K562 (cell line): Measurements from ENCODE around the gene MUC5B. TPM values are rescaled to one million over a fixed set of nuclear protein-coding genes. Genes with fewer than 3 reads are reported as not detected.

ENCODE experiments used
- ATAC-seq: fragments of 200-7000 bp; cut with Tn5 transposase; 3 replicates; pipeline ENCODE4 v1.9.1; 2020; ENCODE audit warnings: moderate library complexity
- BruUV-seq: library from RNA; stranded (reverse); fragments of 400-500 nt; replicated peaks from 2 replicates; lab custom pipeline; 2021; lab: Mats Ljungman, UMichigan
- CTCF ChIA-PET: fragments of 300-600 bp; formaldehyde crosslinking; extraction: SDS; loops from one replicate; lab custom pipeline; 2021; ENCODE audit warnings: low intra/inter-chr PET ratio; lab: Yijun Ruan, JAX
- POLR2A ChIA-PET: fragments of 300-600, 350-650 bp; sonication (Branson Sonifier 250); formaldehyde crosslinking; extraction: SDS; loops from one replicate; lab custom pipeline; 2021; ENCODE audit warnings: antibody characterized with exemption, inconsistent platforms; lab: Yijun Ruan, JAX
- DNase-seq, 4 experiments: peaks; one replicate each; pipeline versions ENCODE4 v3.0.0 to v3.0.0-alpha.2; 2011 to 2018; ENCODE audit warnings: low spot score in 3 of 4, mixed read lengths in 3 of 4; ENCODE audit errors: extremely low read depth in 1 of 4
- FAIRE-seq: peaks from 2 replicates; lab custom pipeline; 2011; peaks lifted over from hg19 to GRCh38; lab: Jason Lieb, UNC
- H2AFZ ChIP-seq: 2 replicates; pipeline ENCODE4 v1.6.0; 2011; ENCODE audit warnings: low read depth, low read length, control low read depth, inconsistent platforms
- H3K27ac ChIP-seq: fragments of 200-600 bp; 3 replicates; pipeline ENCODE4 v1.8.0; 2011; ENCODE audit warnings: low read depth, mild to moderate bottlenecking, control low read depth, inconsistent platforms, low read length, moderate library complexity, mixed read lengths; ENCODE audit errors: extremely low read depth
- H3K27me3 ChIP-seq, 2 experiments: fragments of 300-600 bp in 1 of 2; 2 replicates in 1 of 2; 3 replicates in 1 of 2; pipeline versions ENCODE4 v1.6.0 to v1.8.0; 2011; ENCODE audit warnings: inconsistent platforms in 2 of 2, low read length in 2 of 2, mild to moderate bottlenecking in 1 of 2, mixed read lengths in 1 of 2, moderate library complexity in 1 of 2; ENCODE audit not compliant: control insufficient read depth in 2 of 2, insufficient read depth in 2 of 2
- H3K36me3 ChIP-seq: fragments of 300-600 bp; 3 replicates; pipeline ENCODE4 v1.8.0; 2011; ENCODE audit warnings: mild to moderate bottlenecking, low read length, inconsistent platforms; ENCODE audit not compliant: control insufficient read depth, insufficient read depth
- H3K4me1 ChIP-seq, 2 experiments: fragments of 200-600 bp in 1 of 2; replicated peaks in 1 of 2; 2 replicates in 1 of 2; 3 replicates in 1 of 2; pipeline versions ENCODE4 v1.5.1 to v1.8.0; 2011; ENCODE audit warnings: inconsistent platforms in 2 of 2, low read length in 2 of 2, mild to moderate bottlenecking in 1 of 2, mixed read lengths in 1 of 2, moderate library complexity in 1 of 2; ENCODE audit not compliant: control insufficient read depth in 2 of 2, insufficient read depth in 2 of 2
- H3K4me2 ChIP-seq: 2 replicates; pipeline ENCODE4 v1.6.1; 2011; ENCODE audit warnings: low read length, control low read depth, inconsistent platforms, mixed read lengths; ENCODE audit not compliant: insufficient read depth
- H3K4me3 ChIP-seq: fragments of 200-600 bp; sonication (generic), shearing (Covaris generic); 2 replicates; pipeline ENCODE4 v1.5.1; 2016; ENCODE audit warnings: control low read depth, inconsistent platforms
- H3K79me2 ChIP-seq: fragments of 200-600 bp; 3 replicates; pipeline ENCODE4 v1.8.0; 2011; ENCODE audit warnings: low read length, inconsistent platforms; ENCODE audit not compliant: control insufficient read depth, insufficient read depth
- H3K9ac ChIP-seq, 2 experiments: 2 replicates each; pipeline versions ENCODE4 v1.6.0 to v1.6.1; 2011; ENCODE audit warnings: low read depth in 2 of 2, low read length in 2 of 2, control low read depth in 1 of 2, inconsistent platforms in 1 of 2, mild to moderate bottlenecking in 1 of 2, mixed read lengths in 1 of 2; ENCODE audit not compliant: insufficient read depth in 1 of 2
- H3K9me1 ChIP-seq: one replicate; pipeline ENCODE4 v1.6.0; 2011; ENCODE audit warnings: inconsistent platforms, mild to moderate bottlenecking, low read length, moderate library complexity; ENCODE audit not compliant: control insufficient read depth, insufficient read depth
- H3K9me3 ChIP-seq: replicated peaks from 2 replicates; pipeline ENCODE4 v1.5.1; 2011; ENCODE audit warnings: low read depth, low read length, inconsistent platforms; ENCODE audit not compliant: control insufficient read depth, insufficient read depth
- H4K20me1 ChIP-seq: replicated peaks from 2 replicates; pipeline ENCODE4 v1.6.1; 2011; ENCODE audit warnings: low read length, inconsistent platforms, mixed read lengths; ENCODE audit not compliant: control insufficient read depth, insufficient read depth
- BRF1 ChIP-seq: IDR thresholded peaks from 3 replicates; pipeline ENCODE4 v1.6.1; 2011; ENCODE audit warnings: borderline replicate concordance, mild to moderate bottlenecking; ENCODE audit not compliant: insufficient read length; ENCODE audit errors: extremely low read depth
- IFI16 ChIP-seq: fragments of 250-450 bp; sonication (Bioruptor Pico); IDR thresholded peaks from 2 replicates; pipeline ENCODE4 v2.1.2; 2022; ENCODE audit warnings: mild to moderate bottlenecking, inconsistent platforms
- PHF21A ChIP-seq: fragments of 450-650 bp; IDR thresholded peaks from 2 replicates; pipeline ENCODE4 v1.6.1; 2017; ENCODE audit warnings: low read depth, borderline replicate concordance
- ZNF212 ChIP-seq: fragments of 450-650 bp; formaldehyde crosslinking; IDR thresholded peaks from 2 replicates; pipeline ENCODE4 v1.4.0; 2020; ENCODE audit warnings: mild to moderate bottlenecking
- WGBS: fragments of 100-300 bp; shearing (Covaris generic); methylation state at CpG from one replicate; pipeline ENCODE4 v1.1.6; 2016; ENCODE audit warnings: low coverage, mixed read lengths; ENCODE audit not compliant: insufficient coverage; ENCODE audit errors: missing lambda C conversion rate; 5-methylcytosine and 5-hydroxymethylcytosine counted together
- in situ Hi-C: fragments of 300-500 bp; cut with MboI; formaldehyde crosslinking; loops from 4 replicates; pipeline ENCODE4 v1.15.0; 2018; ENCODE audit warnings: inconsistent platforms, mixed read lengths
- intact Hi-C: fragments of 100-400 bp; cut with micrococcal nuclease; formaldehyde crosslinking; loops from 2 replicates; pipeline ENCODE4 v1.14.2; 2022
- polyA plus RNA-seq, 8 experiments: library from polyadenylated mRNA; depleted of rRNA in 4 of 8; stranded (reverse) in 5 of 8; unstranded in 3 of 8; fragments of >200 nt; fragmentation: Nextera tagmentation in 2 of 8; fragmentation: Illumina TruSeq in 1 of 8; extraction: Ambion mirVana in 2 of 8; extraction: Trizol in 1 of 8; gene quantifications; 2 replicates each; pipeline versions ENCODE4 v1.2.1 to v1.2.3, GENCODE V29; 2011 to 2014; ENCODE audit warnings: inconsistent platforms in 1 of 8, missing spikeins in 1 of 8
- total RNA-seq, 7 experiments: library from RNA; depleted of rRNA in 6 of 7; stranded (reverse); fragments of >200 nt in 6 of 7; fragmentation: Illumina TruSeq in 2 of 7; extraction: Trizol in 2 of 7; gene quantifications; 2 replicates each; pipeline versions ENCODE4 v1.2.1 to v1.2.3, GENCODE V29; 2011 to 2021; ENCODE audit warnings: low replicate concordance in 1 of 7

Gene MUC5B
- total and polyA plus RNA-seq, 9 of the 15 experiments (the other 6 are each of a cell fraction or from before 2014, with no cell fraction given), result 0.04 to 0.95 TPM; not detected in 7

- Histone ChIP-seq H3K9me1 (no peaks in the 10 kb centered on the region), H2AFZ (no peak overlapping the region), H3K27me3 (peaks cover 0 to 57% of the 10 kb centered on the region in 2 experiments; a peak in 4 of 5 replicates), H3K79me2 (no peaks in the 10 kb centered on the region), H3K4me2 (no peak overlapping the region), H3K27ac (no peak overlapping the region), H3K36me3 (no peaks in the 10 kb centered on the region), H3K9me3 (no peaks in the 10 kb centered on the region), H3K9ac (no peak overlapping the region; a peak in 1 of 4 replicates), H3K4me1 (peaks cover 0 to 48% of the 10 kb centered on the region in 2 experiments; a peak in 2 of 5 replicates), H3K4me3 (no peak overlapping the region), H4K20me1 (no peaks in the 10 kb centered on the region)
- TF ChIP-seq ZNF212 (CRISPR knock-in tag) (no peak), IFI16 (CRISPR knock-in tag) (no peak), PHF21A (no peak), BRF1 (no peak)
- WGBS, result 3% methylated on average over 36 of the region's 48 CpGs
- ATAC-seq (no peak), FAIRE-seq (no peak), DNase-seq (no peak)
- intact Hi-C loops (no loop called here), in situ Hi-C loops (no loop called here)
- ChIA-PET CTCF (no interaction called here), POLR2A (interaction anchor here (1.6 kb wide), 1 partner anchor 11 kb away, joined by 3 read pairs; no protein-coding TSS in a partner anchor)
- no TSS peak for BruUV-seq
Measured at GRCh38 chr11:1219834-1220815, 2.7 kb upstream of the MUC5B start.
